OCI-LY3 (cell line): Measurements from ENCODE around the gene OPN4.

ENCODE experiments used
- CTCF ChIP-seq: fragments of 200-600, 300-600 bp; sonication (generic); IDR thresholded peaks from 2 replicates; pipeline ENCODE4 v1.5.1; 2014; ENCODE audit warnings: antibody characterized with exemption, low read length, low read depth
- EZH2phosphoT487 ChIP-seq: fragments of 200-600 bp; shearing (Covaris generic); IDR thresholded peaks from 2 replicates; pipeline ENCODE4 v1.6.1; 2018; ENCODE audit warnings: antibody characterized with exemption, mixed run types, low read depth

- TF ChIP-seq CTCF (no peak), EZH2phosphoT487 (no peak)
Measured at GRCh38 chr10:86642021-86642420, 12.3 kb upstream of the OPN4 start.
